GM12878 (cell line): ENCODE results near the gene CTSA. TPM values are rescaled to one million over a fixed set of nuclear protein-coding genes. Genes with fewer than 3 reads are reported as not detected.

Experiments
- ATF3 ChIP-seq: IDR thresholded peaks from 2 replicates; pipeline ENCODE4 v1.6.1; 2011; ENCODE audit warnings: low read depth, mild to moderate bottlenecking, low read length, moderate library complexity, borderline replicate concordance; ENCODE audit errors: extremely low read depth
- BACH1 ChIP-seq: fragments of 450-650 bp; IDR thresholded peaks from 2 replicates; pipeline ENCODE4 v1.6.1; 2017; ENCODE audit warnings: mild to moderate bottlenecking, borderline replicate concordance
- CBFB ChIP-seq: IDR thresholded peaks from 2 replicates; pipeline ENCODE4 v1.6.1; 2016; ENCODE audit warnings: antibody characterized with exemption, low read depth
- CHD2 ChIP-seq: IDR thresholded peaks from 2 replicates; pipeline ENCODE4 v1.6.1; 2011; ENCODE audit warnings: low read depth, low read length, improper control_type of control experiment, borderline replicate concordance
- FOS ChIP-seq: IDR thresholded peaks from 3 replicates; pipeline ENCODE4 v1.6.1; 2011; ENCODE audit warnings: borderline replicate concordance; ENCODE audit not compliant: insufficient read length; ENCODE audit errors: extremely low read depth
- HDAC2 ChIP-seq: fragments of 200-600 bp; sonication (generic); IDR thresholded peaks from 2 replicates; pipeline ENCODE4 v1.6.1; 2017
- HSF1 ChIP-seq: fragments of 150-350 bp; IDR thresholded peaks from 2 replicates; pipeline ENCODE4 v1.6.1; 2014; ENCODE audit warnings: mild to moderate bottlenecking, low read depth, low read length
- JUNB ChIP-seq: IDR thresholded peaks from 2 replicates; pipeline ENCODE4 v1.6.1; 2016; ENCODE audit warnings: antibody characterized with exemption, mild to moderate bottlenecking
- MEF2B ChIP-seq: fragments of 450-650 bp; IDR thresholded peaks from 2 replicates; pipeline ENCODE4 v1.6.1; 2018; ENCODE audit warnings: mild to moderate bottlenecking, moderate library complexity; ENCODE audit not compliant: partially characterized antibody, poor library complexity, severe bottlenecking
- NFIC ChIP-seq: IDR thresholded peaks from 2 replicates; pipeline ENCODE4 v1.6.1; 2012; ENCODE audit warnings: low read depth, mild to moderate bottlenecking, inconsistent platforms, low read length, moderate library complexity
- NFYB ChIP-seq: IDR thresholded peaks from 2 replicates; pipeline ENCODE4 v1.6.1; 2011; ENCODE audit warnings: low read depth, mild to moderate bottlenecking, low read length, improper control_type of control experiment, moderate library complexity; ENCODE audit not compliant: insufficient read depth
- POLR2AphosphoS2 ChIP-seq: IDR thresholded peaks from 2 replicates; pipeline ENCODE4 v1.6.1; 2011; ENCODE audit warnings: low read depth, mild to moderate bottlenecking, low read length, improper control_type of control experiment, moderate library complexity
- RCOR1 ChIP-seq: conservative IDR thresholded peaks from 2 replicates; pipeline ENCODE4 v1.6.1; 2012; ENCODE audit warnings: low read depth, low read length, improper control_type of control experiment
- RELA ChIP-seq: fragments of 450-650 bp; IDR thresholded peaks from 2 replicates; pipeline ENCODE4 v1.8.0; 2014; ENCODE audit warnings: borderline replicate concordance; ENCODE audit not compliant: partially characterized antibody
- SRF ChIP-seq, 2 experiments: IDR thresholded peaks; 2 replicates each; pipeline ENCODE4 v1.6.1; 2011; ENCODE audit warnings: low read depth in 2 of 2, low read length in 2 of 2, mild to moderate bottlenecking in 1 of 2, moderate library complexity in 1 of 2
- TCF7 ChIP-seq: IDR thresholded peaks from 2 replicates; pipeline ENCODE4 v1.6.1; 2014; ENCODE audit warnings: antibody characterized with exemption, borderline replicate concordance
- WRNIP1 ChIP-seq: IDR thresholded peaks from 2 replicates; pipeline ENCODE4 v1.6.1; 2011; ENCODE audit warnings: low read depth, low read length, improper control_type of control experiment, borderline replicate concordance
- YY1 ChIP-seq: IDR thresholded peaks from 2 replicates; pipeline ENCODE4 v1.6.1; 2011; ENCODE audit warnings: low read depth, mild to moderate bottlenecking, low read length
- ZNF687 ChIP-seq: fragments of 450-650 bp; IDR thresholded peaks from 2 replicates; pipeline ENCODE4 v1.6.1; 2017; ENCODE audit warnings: mild to moderate bottlenecking, moderate library complexity
- polyA plus RNA-seq, 11 experiments: library from polyadenylated mRNA; depleted of rRNA in 4 of 11; unstranded in 6 of 11; stranded (reverse) in 5 of 11; fragments of >200 nt; fragmentation: Nextera tagmentation in 4 of 11; fragmentation: Illumina TruSeq in 1 of 11; extraction: Ambion mirVana in 4 of 11; extraction: Trizol in 1 of 11; gene quantifications; 1 replicate in 1 of 11; 2 replicates in 10 of 11; pipeline versions ENCODE4 v1.2.1 to v1.2.3, GENCODE V29; 2011 to 2016; ENCODE audit warnings: inconsistent platforms in 2 of 11, missing spikeins in 2 of 11, low read depth in 1 of 11
- total RNA-seq, 4 experiments: library from RNA; depleted of rRNA in 3 of 4; stranded (reverse); fragments of >200 nt in 3 of 4; fragmentation: Illumina TruSeq in 1 of 4; extraction: Trizol in 1 of 4; gene quantifications; 2 replicates each; pipeline versions ENCODE4 v1.2.1 to v1.2.3, GENCODE V29; 2013 to 2021

The CTSA gene
- total and polyA plus RNA-seq, 10 of the 15 experiments (the other 5 are each of a cell fraction or from before 2014, with no cell fraction given): 7.1 to 67.0 (median 36.2) TPM

- TF ChIP-seq ZNF687: peak; percentile 82
- 0 out of 2 replicates have a peak, but pooled peaks have one; percentile 23 for TF ChIP-seq RCOR1
- TF ChIP-seq TCF7: no peak
- TF ChIP-seq CHD2: peak; percentile 96
- no peak for TF ChIP-seq HSF1
- TF ChIP-seq FOS: peak; percentile 96
- no peak for TF ChIP-seq RELA
- peak; percentile 98 for TF ChIP-seq YY1
- TF ChIP-seq CBFB: peak; percentile 70; the same call in 1 of the 2 replicates
- TF ChIP-seq MEF2B: peak; percentile 47
- no peak for TF ChIP-seq ATF3
- TF ChIP-seq POLR2AphosphoS2: peak; percentile 89
- peak; percentile 93 for TF ChIP-seq NFYB
- peak; percentile 62; the same call in 1 of the 2 replicates for TF ChIP-seq BACH1
- no peak for TF ChIP-seq JUNB
- no peak for TF ChIP-seq WRNIP1
- TF ChIP-seq NFIC: no peak
- TF ChIP-seq HDAC2: no peak
- no peak for TF ChIP-seq SRF (IDR thresholded peaks at IDR 0.05; ENCODE audit: low read depth in 2 of 2, low read length in 2 of 2)
These were observed 9.9 kb upstream of the CTSA start, which contains the start of gene ZSWIM1 (continued) for GRCh38 chr20:45880988-45881788.
